Mucosa of gallbladder (tissue), 1 donor: ENCODE measurements around the gene PAPPA2. TPM values are rescaled to one million over a fixed set of nuclear protein-coding genes. Genes with fewer than 3 reads are reported as not detected.
"Not testable (repeated sequence)": the region's sequence is repeated elsewhere in the genome, so short reads cannot be mapped to it uniquely, and the experiment has no call there.

ENCODE experiments used
- DNase-seq: peaks from one replicate; pipeline ENCODE4 v3.0.0-alpha.2; 2020; ENCODE audit warnings: low spot score
- total RNA-seq: library from RNA; stranded (reverse); gene quantifications from one replicate; pipeline ENCODE4 v1.2.1, GENCODE V29; 2021
- donor health status: DM: no; HTN: no; CAD: no.

PAPPA2 gene
- total RNA-seq, result 20.2 TPM

- DNase-seq, result no peak
Measured at GRCh38 chr1:176462674-176463378, at the start of gene PAPPA2. Gene PAPPA2 (plus strand): TSS chr1:176463175. CDS start chr1:176556323, 93,148 bp downstream.

- no peak for DNase-seq
Measured at GRCh38 chr1:176416777-176417176, 46.2 kb upstream of the PAPPA2 start.

- not testable (repeated sequence) for DNase-seq
Measured at GRCh38 chr1:176419608-176420007, 43.4 kb upstream of the PAPPA2 start.

- no peak for DNase-seq
Measured at GRCh38 chr1:176434234-176434633, 28.7 kb upstream of the PAPPA2 start.

GRCh38 chr1:176436251-176436650 is 26.7 kb upstream of the PAPPA2 start:
- no peak for DNase-seq

- no peak for DNase-seq
Measured at GRCh38 chr1:176440176-176440575, 22.8 kb upstream of the PAPPA2 start.

GRCh38 chr1:176444286-176444685 is 18.7 kb upstream of the PAPPA2 start:
- no peak for DNase-seq

- DNase-seq, result no peak
Measured at GRCh38 chr1:176445402-176445801, 17.6 kb upstream of the PAPPA2 start.

GRCh38 chr1:176448340-176448739 is 14.6 kb upstream of the PAPPA2 start:
- DNase-seq, result no peak

GRCh38 chr1:176450526-176450925 is 12.4 kb upstream of the PAPPA2 start:
- no peak for DNase-seq

- not testable (repeated sequence) for DNase-seq
Measured at GRCh38 chr1:176451741-176452140, 11.2 kb upstream of the PAPPA2 start.

GRCh38 chr1:176456795-176457194 is 6.2 kb upstream of the PAPPA2 start:
- DNase-seq, result no peak

- DNase-seq, result no peak
Measured at GRCh38 chr1:176460544-176461336, 2.2 kb upstream of the PAPPA2 start.

GRCh38 chr1:176461576-176461975 is 1.4 kb upstream of the PAPPA2 start:
- no peak for DNase-seq

- DNase-seq, result no peak
Measured at GRCh38 chr1:176466514-176466913, 3.5 kb downstream of the PAPPA2 start.

- DNase-seq, result peak; percentile 46
Measured at GRCh38 chr1:176469450-176470010, 6.6 kb downstream of the PAPPA2 start.

- DNase-seq, result no peak
Measured at GRCh38 chr1:176471338-176472121, 8.6 kb downstream of the PAPPA2 start.

- DNase-seq, result no peak
Measured at GRCh38 chr1:176479971-176480370, 17.0 kb downstream of the PAPPA2 start.

- no peak for DNase-seq
Measured at GRCh38 chr1:176480750-176481149, 17.8 kb downstream of the PAPPA2 start.

- no peak for DNase-seq
Measured at GRCh38 chr1:176485083-176485482, 22.1 kb downstream of the PAPPA2 start.

GRCh38 chr1:176494436-176494835 is 31.5 kb downstream of the PAPPA2 start:
- DNase-seq, result peak; percentile 19

- no peak for DNase-seq
Measured at GRCh38 chr1:176499671-176500070, 36.7 kb downstream of the PAPPA2 start.
